Body of pancreas (tissue), 4 donors: ENCODE measurements around the gene PACS2.

ENCODE experiments used
- POLR2A ChIP-seq, 3 donors: fragments of 450-650 bp; IDR thresholded peaks; one replicate each; pipeline ENCODE4 v1.6.1; 2016; ENCODE audit warnings: antibody characterized with exemption in 3 of 3, mild to moderate bottlenecking in 2 of 3
- TF ChIP-seq, protein P1 (sequence below), 7 experiments: fragments of 450-650 bp in 4 of 7; fragments of 200-600 bp in 3 of 7; sonication (generic) in 3 of 7; IDR thresholded peaks; one replicate each; pipeline ENCODE4 v1.5.1; 2016 to 2019; ENCODE audit warnings: antibody characterized with exemption in 7 of 7

DNA sequence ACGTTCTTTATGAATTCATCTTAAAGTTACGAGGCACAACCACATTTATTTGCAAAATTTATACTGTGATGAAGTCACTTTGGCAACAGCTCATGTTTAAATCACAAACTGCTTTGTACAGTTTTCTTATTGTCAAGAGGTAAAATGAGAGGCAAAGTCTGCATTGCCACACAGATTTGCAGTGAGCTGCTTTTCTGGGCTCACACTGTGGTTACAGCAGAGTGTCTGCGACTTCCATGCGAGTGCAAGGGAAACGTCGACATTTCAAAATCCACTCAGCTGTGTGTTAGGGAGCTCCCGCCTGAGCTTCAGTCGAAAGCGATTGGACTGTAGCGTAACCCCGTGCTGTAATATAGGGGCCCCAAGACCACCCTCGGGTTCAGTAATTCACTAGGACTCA is 118.1 kb downstream of the PACS2 start:
- TF ChIP-seq, protein P1, sequence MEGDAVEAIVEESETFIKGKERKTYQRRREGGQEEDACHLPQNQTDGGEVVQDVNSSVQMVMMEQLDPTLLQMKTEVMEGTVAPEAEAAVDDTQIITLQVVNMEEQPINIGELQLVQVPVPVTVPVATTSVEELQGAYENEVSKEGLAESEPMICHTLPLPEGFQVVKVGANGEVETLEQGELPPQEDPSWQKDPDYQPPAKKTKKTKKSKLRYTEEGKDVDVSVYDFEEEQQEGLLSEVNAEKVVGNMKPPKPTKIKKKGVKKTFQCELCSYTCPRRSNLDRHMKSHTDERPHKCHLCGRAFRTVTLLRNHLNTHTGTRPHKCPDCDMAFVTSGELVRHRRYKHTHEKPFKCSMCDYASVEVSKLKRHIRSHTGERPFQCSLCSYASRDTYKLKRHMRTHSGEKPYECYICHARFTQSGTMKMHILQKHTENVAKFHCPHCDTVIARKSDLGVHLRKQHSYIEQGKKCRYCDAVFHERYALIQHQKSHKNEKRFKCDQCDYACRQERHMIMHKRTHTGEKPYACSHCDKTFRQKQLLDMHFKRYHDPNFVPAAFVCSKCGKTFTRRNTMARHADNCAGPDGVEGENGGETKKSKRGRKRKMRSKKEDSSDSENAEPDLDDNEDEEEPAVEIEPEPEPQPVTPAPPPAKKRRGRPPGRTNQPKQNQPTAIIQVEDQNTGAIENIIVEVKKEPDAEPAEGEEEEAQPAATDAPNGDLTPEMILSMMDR (IDR thresholded peaks at IDR 0.05), result no peak
- TF ChIP-seq POLR2A (IDR thresholded peaks at IDR 0.05), result no peak
